Measurements from ENCODE around the gene CCDC97.

The CCDC97 gene

GRCh38 chr19:41299046-41299754, 10.8 kb upstream of the CCDC97 start:
- no peak for DNase-seq

GRCh38 chr19:41299755-41300089, 10.2 kb upstream of the CCDC97 start:
- no peak for DNase-seq

GRCh38 chr19:41300555-41300954, 9.4 kb upstream of the CCDC97 start:
- DNase-seq: no peak

GRCh38 chr19:41302624-41303351, 7.2 kb upstream of the CCDC97 start:
- DNase-seq: no peak

- DNase-seq: no peak
Measured at GRCh38 chr19:41303954-41304353, 6.0 kb upstream of the CCDC97 start.

GRCh38 chr19:41304706-41305483, 5.1 kb upstream of the CCDC97 start:
- no peak for DNase-seq

- no peak for DNase-seq
Measured at GRCh38 chr19:41305927-41306793, 3.8 kb upstream of the CCDC97 start.

- DNase-seq: no peak
Measured at GRCh38 chr19:41307090-41307875, 2.7 kb upstream of the CCDC97 start.

GRCh38 chr19:41307954-41308449, 2.0 kb upstream of the CCDC97 start:
- no peak for DNase-seq

- peak; percentile 76 to 93 for DNase-seq
Measured at GRCh38 chr19:41308450-41309179, 1.4 kb upstream of the CCDC97 start.

- no peak for DNase-seq
Measured at GRCh38 chr19:41309180-41310032, 566 bp upstream of the CCDC97 start.

- DNase-seq: no peak
Measured at GRCh38 chr19:41311072-41311471, 1.1 kb downstream of the CCDC97 start.

GRCh38 chr19:41311613-41312012, 1.6 kb downstream of the CCDC97 start:
- no peak for DNase-seq

- no peak for DNase-seq
Measured at GRCh38 chr19:41316306-41316920, 6.4 kb downstream of the CCDC97 start.

- no peak for DNase-seq
Measured at GRCh38 chr19:41318696-41319499, 8.9 kb downstream of the CCDC97 start.

GRCh38 chr19:41319500-41320184, 9.7 kb downstream of the CCDC97 start:
- no peak for DNase-seq

GRCh38 chr19:41320185-41320518, 10.2 kb downstream of the CCDC97 start:
- no peak for DNase-seq

- no peak for DNase-seq
Measured at GRCh38 chr19:41320568-41320967, 10.6 kb downstream of the CCDC97 start.

Measured in NCI-H1930 (cell line).